Peyer's patch (tissue), 4 donors: ENCODE data around the gene LDLRAD4. TPM values are rescaled to one million over a fixed set of nuclear protein-coding genes. Genes with fewer than 3 reads are reported as not detected.

Source experiments
- DNase-seq, 3 donors: peaks; one replicate each; pipeline ENCODE4 v3.0.0-alpha.2; 2017 to 2019
- H3K27ac ChIP-seq, 4 donors: fragments of 200-600 bp; sonication (generic); one replicate each; pipeline ENCODE4 v1.5.1; 2016 to 2019
- H3K27me3 ChIP-seq, 2 donors: fragments of 200-600 bp; sonication (generic); one replicate each; pipeline ENCODE4 v1.5.1; 2019
- H3K36me3 ChIP-seq, 3 donors: fragments of 200-600 bp; sonication (generic); one replicate each; pipeline ENCODE4 v1.5.1; 2016 to 2019
- H3K4me1 ChIP-seq, 4 donors: fragments of 200-600 bp; sonication (generic); one replicate each; pipeline ENCODE4 v1.5.1; 2016 to 2019
- H3K4me3 ChIP-seq, 4 donors: fragments of 200-600 bp; sonication (generic); 1 replicate in 3 of 4; 2 replicates in 1 of 4; pipeline ENCODE4 v1.5.1; 2016 to 2019; ENCODE audit warnings: mild to moderate bottlenecking in 1 of 4
- H3K9me3 ChIP-seq, 4 donors: fragments of 200-600 bp; sonication (generic); one replicate each; pipeline ENCODE4 v1.5.1; 2016 to 2019; ENCODE audit warnings: mild to moderate bottlenecking in 1 of 4
- POLR2A ChIP-seq, 2 donors: fragments of 450-650 bp; IDR thresholded peaks; one replicate each; pipeline ENCODE4 v1.5.1; 2017; ENCODE audit warnings: antibody characterized with exemption in 2 of 2, mild to moderate bottlenecking in 2 of 2, moderate library complexity in 2 of 2
- total RNA-seq, 4 donors: library from RNA; depleted of rRNA; stranded (reverse); fragments of >200 nt; gene quantifications; one replicate each; pipeline ENCODE4 v1.1.0, GENCODE V29; 2016
- TF ChIP-seq, protein P1 (sequence below), 6 experiments: fragments of 450-650 bp in 4 of 6; fragments of 200-600 bp in 2 of 6; sonication (generic) in 1 of 6; IDR thresholded peaks; one replicate each; pipeline ENCODE4 v1.5.1; 2017 to 2019; ENCODE audit warnings: antibody characterized with exemption in 6 of 6, mild to moderate bottlenecking in 3 of 6, moderate library complexity in 1 of 6

The LDLRAD4 gene
- total RNA-seq, 4 donors from 2014 or later, result 24.8 to 128 (median 50.0) TPM

DNA sequence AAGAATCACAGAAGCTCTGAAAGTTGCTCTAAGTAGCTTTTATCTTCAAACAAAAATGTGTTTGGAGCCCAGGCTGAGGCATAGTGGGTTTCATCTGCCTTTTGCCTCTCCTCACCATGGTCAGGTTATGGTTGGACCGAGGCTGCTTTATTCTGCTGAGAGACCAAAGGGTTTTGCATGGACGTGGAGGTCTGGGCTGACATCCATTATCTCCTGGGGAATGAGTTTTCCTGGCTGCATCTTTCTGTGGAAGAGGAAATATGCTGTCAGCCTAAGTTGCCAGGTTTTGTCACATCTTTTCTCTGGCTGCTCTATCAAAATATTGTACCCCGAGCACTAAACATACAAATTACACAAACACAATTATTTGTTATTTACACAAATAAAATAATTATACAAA is 223.2 kb downstream of the LDLRAD4 start:
- Histone ChIP-seq H3K36me3 (peaks cover 0 to 7% (median 0%) of the 10 kb centered on the region in 3 donors), H3K4me3 (no peak overlapping the region), H3K4me1 (no peaks in the 10 kb centered on the region), H3K27me3 (no peaks in the 10 kb centered on the region), H3K27ac (no peak overlapping the region), H3K9me3 (no peaks in the 10 kb centered on the region)
- TF ChIP-seq POLR2A (IDR thresholded peaks at IDR 0.05), result no peak
- TF ChIP-seq, protein P1, sequence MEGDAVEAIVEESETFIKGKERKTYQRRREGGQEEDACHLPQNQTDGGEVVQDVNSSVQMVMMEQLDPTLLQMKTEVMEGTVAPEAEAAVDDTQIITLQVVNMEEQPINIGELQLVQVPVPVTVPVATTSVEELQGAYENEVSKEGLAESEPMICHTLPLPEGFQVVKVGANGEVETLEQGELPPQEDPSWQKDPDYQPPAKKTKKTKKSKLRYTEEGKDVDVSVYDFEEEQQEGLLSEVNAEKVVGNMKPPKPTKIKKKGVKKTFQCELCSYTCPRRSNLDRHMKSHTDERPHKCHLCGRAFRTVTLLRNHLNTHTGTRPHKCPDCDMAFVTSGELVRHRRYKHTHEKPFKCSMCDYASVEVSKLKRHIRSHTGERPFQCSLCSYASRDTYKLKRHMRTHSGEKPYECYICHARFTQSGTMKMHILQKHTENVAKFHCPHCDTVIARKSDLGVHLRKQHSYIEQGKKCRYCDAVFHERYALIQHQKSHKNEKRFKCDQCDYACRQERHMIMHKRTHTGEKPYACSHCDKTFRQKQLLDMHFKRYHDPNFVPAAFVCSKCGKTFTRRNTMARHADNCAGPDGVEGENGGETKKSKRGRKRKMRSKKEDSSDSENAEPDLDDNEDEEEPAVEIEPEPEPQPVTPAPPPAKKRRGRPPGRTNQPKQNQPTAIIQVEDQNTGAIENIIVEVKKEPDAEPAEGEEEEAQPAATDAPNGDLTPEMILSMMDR (IDR thresholded peaks at IDR 0.05), result no peak
- DNase-seq, result no peak

DNA sequence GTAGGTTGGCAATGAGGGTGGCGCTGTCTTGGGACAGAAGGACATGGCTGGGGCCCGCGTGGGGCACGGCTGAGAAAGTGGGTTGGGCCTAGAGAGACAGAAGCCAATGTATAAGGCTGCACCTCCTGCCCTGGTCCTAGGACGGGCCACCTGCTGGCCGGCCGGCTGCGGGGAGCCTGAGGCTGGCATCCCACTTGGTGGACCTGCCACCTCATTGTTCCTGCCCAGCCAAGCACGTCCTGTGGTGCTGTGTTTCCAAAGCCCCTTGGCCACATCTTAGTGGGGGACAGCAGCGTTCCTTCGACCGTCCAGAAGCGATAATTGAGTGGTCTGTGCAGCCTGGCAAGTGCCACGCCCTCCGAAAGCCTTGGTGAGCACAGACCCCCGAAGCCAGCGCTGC is 223.9 kb downstream of the LDLRAD4 start:
- no peak for TF ChIP-seq POLR2A (IDR thresholded peaks at IDR 0.05)
- TF ChIP-seq, protein P1 (IDR thresholded peaks at IDR 0.05), result no peak

DNA sequence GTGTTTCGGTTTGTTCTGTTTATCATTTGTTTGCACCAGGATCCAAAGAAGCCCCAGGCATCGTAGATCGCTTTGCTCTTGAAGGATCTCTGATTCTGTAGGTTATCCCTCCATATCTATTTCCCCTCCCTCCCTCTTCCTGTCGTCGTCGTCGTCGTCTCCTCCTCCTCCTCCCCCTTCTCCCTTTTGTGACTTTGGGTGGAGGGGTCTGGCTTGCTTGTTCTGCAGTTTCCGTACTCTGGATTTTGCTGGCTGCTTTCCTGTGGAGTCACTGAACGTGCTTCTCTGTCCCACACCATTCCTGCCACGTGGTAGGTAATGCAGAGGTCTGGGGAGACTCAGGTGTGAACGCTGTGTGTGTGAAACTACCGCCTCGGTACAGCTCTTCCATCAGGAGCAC is 225.0 kb downstream of the LDLRAD4 start:
- H3K27ac ChIP-seq, result no peak overlapping the region
- no peak for DNase-seq
- no peak overlapping the region for H3K4me3 ChIP-seq
- TF ChIP-seq POLR2A (IDR thresholded peaks at IDR 0.05), result no peak
- H3K27me3 ChIP-seq, result no peaks in the 10 kb centered on the region
- peaks cover 0 to 7% (median 0%) of the 10 kb centered on the region in 3 donors for H3K36me3 ChIP-seq
- H3K9me3 ChIP-seq, result no peaks in the 10 kb centered on the region
- H3K4me1 ChIP-seq, result peaks cover 0 to 4% (median 0%) of the 10 kb centered on the region in 4 donors

More for the DNA sequence above, 223.9 kb downstream of the LDLRAD4 start:
- Histone ChIP-seq H3K36me3 (peaks cover 0 to 7% (median 0%) of the 10 kb centered on the region in 3 donors), H3K27ac (no peak overlapping the region), H3K4me3 (no peak overlapping the region), H3K27me3 (no peaks in the 10 kb centered on the region), H3K9me3 (no peaks in the 10 kb centered on the region), H3K4me1 (peaks cover 0 to 4% (median 0%) of the 10 kb centered on the region in 4 donors)
- DNase-seq, result no peak

DNA sequence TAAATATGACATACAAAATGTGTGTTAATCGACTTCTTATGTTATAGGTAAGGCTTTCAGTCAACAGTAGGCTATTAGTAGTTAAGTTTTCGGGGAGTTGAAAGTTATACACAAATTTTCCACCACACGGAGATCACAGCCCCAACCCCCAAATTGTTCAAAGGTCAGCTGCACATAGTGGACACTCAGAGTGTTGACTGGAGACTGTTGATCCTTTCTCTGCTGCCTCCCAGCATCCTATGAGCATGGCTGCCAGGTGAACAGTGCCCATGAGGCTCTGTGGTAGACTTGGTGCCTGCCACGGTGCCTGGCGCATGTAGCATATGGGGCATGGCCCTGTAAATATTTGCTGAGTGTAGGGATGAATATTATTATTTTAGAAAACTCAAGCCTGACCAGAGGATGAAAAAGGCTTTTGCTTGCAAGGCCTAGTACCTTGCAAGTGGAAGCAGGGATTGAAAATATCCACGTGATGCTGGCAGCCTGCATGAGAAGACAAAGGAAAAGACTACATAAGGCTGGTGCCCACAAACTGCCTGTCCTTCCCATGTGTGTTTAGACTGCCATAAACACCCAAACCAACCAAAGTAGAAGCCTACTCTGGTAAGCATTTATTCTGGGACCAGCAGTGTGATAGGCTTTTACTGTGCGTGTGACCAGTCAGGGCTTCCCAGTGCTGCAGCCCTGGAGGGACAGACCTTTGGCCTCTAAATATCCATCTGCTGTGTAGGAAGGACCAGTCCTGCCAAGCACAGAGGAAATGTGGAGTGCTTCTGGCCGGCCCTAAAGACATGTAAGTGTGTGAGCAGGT is 226.1 kb downstream of the LDLRAD4 start:
- H3K9me3 ChIP-seq, result no peaks in the 10 kb centered on the region
- peaks cover 0 to 7% (median 0%) of the 10 kb centered on the region in 3 donors for H3K36me3 ChIP-seq
- no peaks in the 10 kb centered on the region for H3K27me3 ChIP-seq
- TF ChIP-seq, protein P1 (IDR thresholded peaks at IDR 0.05), result no peak
- TF ChIP-seq POLR2A (IDR thresholded peaks at IDR 0.05), result no peak
- no peak overlapping the region for H3K27ac ChIP-seq
- H3K4me3 ChIP-seq, result no peak overlapping the region
- peaks cover 0 to 4% (median 0%) of the 10 kb centered on the region in 4 donors for H3K4me1 ChIP-seq
- DNase-seq, result no peak

DNA sequence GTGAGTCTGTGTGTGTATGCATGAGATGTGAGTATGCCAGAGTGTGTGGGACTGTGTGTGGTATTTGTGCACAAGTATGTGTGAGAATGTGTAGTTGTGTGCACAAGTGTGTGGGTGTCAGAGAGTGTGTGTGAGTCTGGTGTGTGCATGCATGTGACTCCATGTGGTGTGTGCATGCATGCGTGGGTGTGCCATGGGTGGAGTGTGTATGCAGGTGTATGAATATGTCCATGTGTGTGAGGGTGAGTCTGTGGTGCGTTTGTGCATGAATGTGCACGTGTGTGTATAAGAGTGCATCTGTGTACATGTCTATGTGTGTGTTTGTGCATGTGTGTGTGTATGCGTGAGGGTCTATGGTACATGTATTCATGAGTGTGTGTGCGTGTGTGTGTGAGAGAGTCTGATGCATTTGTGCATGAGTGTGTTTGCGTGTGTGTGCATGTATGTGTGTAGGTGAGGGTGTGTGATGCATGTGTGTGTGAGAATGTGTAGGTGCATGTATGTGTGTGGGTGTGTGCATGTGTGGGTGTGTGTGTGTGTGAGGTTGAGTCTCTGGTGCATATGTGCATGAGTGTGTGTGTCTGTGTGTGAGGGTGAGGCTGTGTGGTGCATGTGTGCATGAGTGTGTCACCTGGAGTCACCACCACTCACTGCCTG is 226.8 kb downstream of the LDLRAD4 start:
- H3K4me1 ChIP-seq, result peaks cover 0 to 4% (median 0%) of the 10 kb centered on the region in 4 donors
- DNase-seq, result no peak
- no peak overlapping the region for H3K4me3 ChIP-seq
- H3K27me3 ChIP-seq, result no peaks in the 10 kb centered on the region
- H3K36me3 ChIP-seq, result peaks cover 0 to 7% (median 0%) of the 10 kb centered on the region in 3 donors
- TF ChIP-seq POLR2A (IDR thresholded peaks at IDR 0.05), result no peak
- TF ChIP-seq, protein P1 (IDR thresholded peaks at IDR 0.05), result no peak
- H3K9me3 ChIP-seq, result no peaks in the 10 kb centered on the region
- H3K27ac ChIP-seq, result no peak overlapping the region

DNA sequence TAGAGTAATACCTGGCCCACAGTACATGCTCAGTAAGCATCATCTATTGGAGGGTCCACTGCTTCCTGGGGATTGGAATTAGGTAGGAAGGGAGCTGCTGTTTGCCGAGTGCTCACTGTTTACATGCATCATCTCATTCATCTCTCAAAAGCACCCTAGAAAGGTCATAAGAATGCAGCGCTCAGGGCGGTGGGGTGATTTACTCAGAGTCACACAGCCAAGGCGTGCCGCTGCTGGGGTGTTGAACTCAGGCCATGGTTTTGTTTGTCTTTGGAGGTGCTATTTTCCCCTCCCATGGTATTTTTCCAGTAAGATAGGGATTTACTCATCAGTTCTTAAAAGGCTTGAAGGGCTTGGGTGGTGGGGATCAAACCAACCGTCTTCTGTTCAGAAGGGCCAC is 227.5 kb downstream of the LDLRAD4 start:
- Histone ChIP-seq H3K9me3 (no peaks in the 10 kb centered on the region), H3K27ac (no peak overlapping the region), H3K27me3 (no peaks in the 10 kb centered on the region), H3K36me3 (peaks cover 0 to 4% (median 0%) of the 10 kb centered on the region in 3 donors), H3K4me3 (no peak overlapping the region), H3K4me1 (peaks cover 0 to 4% (median 0%) of the 10 kb centered on the region in 4 donors)
- DNase-seq, result no peak
- TF ChIP-seq, protein P1 (IDR thresholded peaks at IDR 0.05), result no peak
- TF ChIP-seq POLR2A (IDR thresholded peaks at IDR 0.05), result no peak
